Measurements from ENCODE around the gene FAM83F.

DNA sequence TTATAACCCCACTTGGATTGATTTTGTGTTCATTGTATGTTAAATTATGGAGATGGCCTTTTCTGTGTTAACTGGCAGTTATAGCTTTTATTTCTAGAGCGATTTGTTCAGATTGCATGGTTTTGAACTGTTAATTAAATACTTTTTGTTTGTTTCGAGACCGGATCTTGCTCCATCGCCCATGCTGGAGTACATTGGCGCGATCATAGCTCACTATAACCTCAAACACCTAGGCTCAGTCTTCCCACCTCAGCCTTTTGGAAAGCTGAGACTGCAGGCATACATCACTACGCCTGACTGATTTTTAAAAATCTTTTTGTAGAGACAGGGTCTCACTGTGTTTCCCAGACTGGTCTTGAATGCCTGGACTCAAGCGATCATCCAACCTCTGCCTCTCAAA lies 77.0 kb downstream of the FAM83F start:
- TF ChIP-seq POLR2AphosphoS5 (IDR thresholded peaks at IDR 0.05; ENCODE audit: low read depth, low read length) (no peak), TAF1 (IDR thresholded peaks at IDR 0.05; ENCODE audit: borderline replicate concordance, insufficient read depth, low read length) (no peak)

Data from PFSK-1 (cell line).